Suprapubic skin (tissue), 4 donors: Measurements from ENCODE around the gene GALNT9. TPM values are rescaled to one million over a fixed set of nuclear protein-coding genes. Genes with fewer than 3 reads are reported as not detected.
"Not testable (repeated sequence)": the region's sequence is repeated elsewhere in the genome, so short reads cannot be mapped to it uniquely, and the experiment has no call there.

ENCODE experiments used
- DNase-seq, 2 donors: peaks; one replicate each; pipeline ENCODE4 v3.0.0-alpha.2; 2019; ENCODE audit warnings: low spot score in 2 of 2
- H3K27ac ChIP-seq: fragments of 200-600 bp; sonication (generic); one replicate; pipeline ENCODE4 v1.5.1; 2019
- H3K27me3 ChIP-seq: fragments of 200-600 bp; sonication (generic); one replicate; pipeline ENCODE4 v1.5.1; 2019
- H3K36me3 ChIP-seq: fragments of 200-600 bp; sonication (generic); one replicate; pipeline ENCODE4 v1.5.1; 2019
- H3K4me1 ChIP-seq: fragments of 200-600 bp; sonication (generic); one replicate; pipeline ENCODE4 v1.5.1; 2019
- H3K4me3 ChIP-seq: fragments of 200-600 bp; sonication (generic); one replicate; pipeline ENCODE4 v1.5.1; 2019; ENCODE audit warnings: mild to moderate bottlenecking
- H3K9me3 ChIP-seq: fragments of 200-600 bp; sonication (generic); one replicate; pipeline ENCODE4 v1.5.1; 2019
- EP300 ChIP-seq: sonication (generic); formaldehyde crosslinking; IDR thresholded peaks from one replicate; pipeline ENCODE4 v1.6.1; 2017; ENCODE audit warnings: antibody characterized with exemption
- POLR2A ChIP-seq, 2 donors: fragments of 450-650 bp; IDR thresholded peaks; one replicate each; pipeline ENCODE4 v1.6.1; 2017; ENCODE audit warnings: antibody characterized with exemption in 2 of 2, mild to moderate bottlenecking in 2 of 2, moderate library complexity in 2 of 2
- POLR2AphosphoS5 ChIP-seq, 3 donors: sonication (generic); formaldehyde crosslinking; IDR thresholded peaks; one replicate each; pipeline ENCODE4 v1.6.1; 2017; ENCODE audit warnings: antibody characterized with exemption in 3 of 3
- WGBS: methylation state at CpG from one replicate; pipeline ENCODE4 v1.1.5; 2018; 5-methylcytosine and 5-hydroxymethylcytosine counted together
- total RNA-seq, 4 donors: library from RNA; depleted of rRNA; stranded (reverse); fragments of >200 nt; gene quantifications; one replicate each; pipeline ENCODE4 v1.1.0, GENCODE V29; 2016
- TF ChIP-seq, protein P1 (sequence below), 2 donors: fragments of 200-600 bp in 1 of 2; fragments of 450-650 bp in 1 of 2; sonication (generic) in 1 of 2; IDR thresholded peaks; one replicate each; pipeline ENCODE4 v1.5.1; 2016 to 2019; ENCODE audit warnings: antibody characterized with exemption in 2 of 2, mild to moderate bottlenecking in 1 of 2, moderate library complexity in 1 of 2

GALNT9 gene
- total RNA-seq, 4 donors from 2014 or later, result not detected

DNA sequence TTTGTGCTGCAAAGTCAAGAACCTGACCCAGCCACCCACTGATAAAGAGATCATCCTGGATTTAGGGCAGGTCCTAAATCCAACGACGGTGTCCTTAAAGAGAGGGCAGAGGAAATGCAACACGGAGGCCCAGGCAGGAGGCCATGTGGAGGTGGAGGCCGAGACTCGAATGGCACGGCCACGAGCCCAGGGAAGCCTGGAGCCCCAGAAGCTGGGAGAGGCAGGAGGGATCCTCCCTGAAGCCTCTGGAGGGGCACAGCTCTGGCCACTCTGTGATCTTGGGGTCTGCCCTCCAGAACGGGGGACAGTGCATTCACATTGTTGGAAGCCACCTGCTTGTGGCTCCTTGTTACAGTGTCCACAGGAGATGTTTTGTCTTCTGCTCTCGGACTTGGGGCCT, 63.0 kb downstream of the GALNT9 start:
- H3K36me3 ChIP-seq, result no peaks in the 10 kb centered on the region
- 85% methylated on average over 8 of the region's 9 CpGs for WGBS
- H3K27me3 ChIP-seq, result peaks cover 77% of the 10 kb centered on the region
- H3K27ac ChIP-seq, result no peak overlapping the region
- no peak overlapping the region for H3K4me3 ChIP-seq
- no peaks in the 10 kb centered on the region for H3K9me3 ChIP-seq
- H3K4me1 ChIP-seq, result no peaks in the 10 kb centered on the region
- DNase-seq, result no peak
- TF ChIP-seq POLR2A (IDR thresholded peaks at IDR 0.05) (no peak), EP300 (no peak), POLR2AphosphoS5 (IDR thresholded peaks at IDR 0.05) (no peak)
- TF ChIP-seq, protein P1, sequence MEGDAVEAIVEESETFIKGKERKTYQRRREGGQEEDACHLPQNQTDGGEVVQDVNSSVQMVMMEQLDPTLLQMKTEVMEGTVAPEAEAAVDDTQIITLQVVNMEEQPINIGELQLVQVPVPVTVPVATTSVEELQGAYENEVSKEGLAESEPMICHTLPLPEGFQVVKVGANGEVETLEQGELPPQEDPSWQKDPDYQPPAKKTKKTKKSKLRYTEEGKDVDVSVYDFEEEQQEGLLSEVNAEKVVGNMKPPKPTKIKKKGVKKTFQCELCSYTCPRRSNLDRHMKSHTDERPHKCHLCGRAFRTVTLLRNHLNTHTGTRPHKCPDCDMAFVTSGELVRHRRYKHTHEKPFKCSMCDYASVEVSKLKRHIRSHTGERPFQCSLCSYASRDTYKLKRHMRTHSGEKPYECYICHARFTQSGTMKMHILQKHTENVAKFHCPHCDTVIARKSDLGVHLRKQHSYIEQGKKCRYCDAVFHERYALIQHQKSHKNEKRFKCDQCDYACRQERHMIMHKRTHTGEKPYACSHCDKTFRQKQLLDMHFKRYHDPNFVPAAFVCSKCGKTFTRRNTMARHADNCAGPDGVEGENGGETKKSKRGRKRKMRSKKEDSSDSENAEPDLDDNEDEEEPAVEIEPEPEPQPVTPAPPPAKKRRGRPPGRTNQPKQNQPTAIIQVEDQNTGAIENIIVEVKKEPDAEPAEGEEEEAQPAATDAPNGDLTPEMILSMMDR (IDR thresholded peaks at IDR 0.05), result no peak

DNA sequence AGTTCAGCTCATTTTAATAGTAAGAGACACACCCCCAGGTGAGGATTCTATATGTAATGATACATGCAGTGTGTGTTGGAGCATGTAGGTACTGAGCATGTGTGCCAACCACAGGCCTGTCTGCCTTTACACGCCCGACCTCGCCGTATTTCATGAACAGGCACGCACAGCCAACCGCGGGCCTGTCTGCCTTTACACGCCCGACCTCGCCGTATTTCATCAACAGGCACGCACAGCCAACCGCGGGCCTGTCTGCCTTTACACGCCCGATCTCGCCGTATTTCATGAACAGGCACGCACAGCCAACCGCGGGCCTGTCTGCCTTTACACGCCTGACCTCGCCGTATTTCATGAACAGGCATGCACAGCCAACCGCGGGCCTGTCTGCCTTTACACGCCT, 63.6 kb downstream of the GALNT9 start:
- H3K27ac ChIP-seq, H3K9me3 ChIP-seq, DNase-seq, H3K4me1 ChIP-seq, H3K4me3 ChIP-seq, H3K36me3 ChIP-seq: not testable (repeated sequence)
- H3K27me3 ChIP-seq, result peaks cover 77% of the 10 kb centered on the region
- 75% methylated on average over 27 of the region's 27 CpGs for WGBS

DNA sequence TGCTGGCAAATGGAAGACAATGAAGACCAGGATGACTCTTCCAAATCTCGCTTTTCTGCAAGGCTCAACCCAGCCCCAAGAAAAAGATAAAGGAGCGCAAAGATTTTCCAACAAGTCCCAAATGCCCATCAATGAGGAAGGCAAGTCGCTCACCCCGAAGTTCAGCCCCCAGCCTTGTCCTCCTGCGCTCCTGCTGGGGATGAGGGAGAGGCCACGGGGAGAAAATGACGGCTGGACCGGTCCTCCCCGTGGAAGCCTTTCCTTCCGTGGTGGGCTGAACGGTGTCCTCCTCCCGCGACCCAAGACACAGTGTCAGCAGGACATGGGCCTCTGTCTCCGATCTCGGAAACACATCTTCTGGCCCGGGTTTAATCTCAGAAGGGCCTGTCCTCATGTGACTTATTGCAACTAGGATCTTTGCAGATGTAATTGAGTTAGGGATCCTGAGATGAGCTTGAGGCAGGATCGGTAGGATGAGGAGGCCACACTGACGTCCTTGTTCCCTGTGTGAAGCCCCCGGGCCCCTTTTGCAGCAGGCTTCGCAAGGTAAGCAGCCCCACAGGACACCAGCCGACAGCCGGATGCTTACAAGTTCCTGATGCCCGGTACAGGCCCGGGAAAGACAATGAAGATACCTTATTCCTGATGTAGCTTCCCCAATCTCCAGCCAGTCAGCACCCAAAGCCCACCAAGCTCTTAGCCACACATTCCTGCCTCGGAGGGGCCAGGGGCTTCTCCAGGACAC, 64.2 kb downstream of the GALNT9 start:
- peaks cover 77% of the 10 kb centered on the region for H3K27me3 ChIP-seq
- WGBS, result 89% methylated on average over 13 of the region's 25 CpGs
- no peaks in the 10 kb centered on the region for H3K36me3 ChIP-seq
- no peak overlapping the region for H3K27ac ChIP-seq
- no peak for TF ChIP-seq POLR2AphosphoS5 (IDR thresholded peaks at IDR 0.05)
- TF ChIP-seq, protein P1 (IDR thresholded peaks at IDR 0.05), result no peak
- TF ChIP-seq POLR2A (IDR thresholded peaks at IDR 0.05), result no peak
- TF ChIP-seq EP300, result no peak
- no peak for DNase-seq
- H3K9me3 ChIP-seq, result no peaks in the 10 kb centered on the region
- no peak overlapping the region for H3K4me3 ChIP-seq
- H3K4me1 ChIP-seq, result no peaks in the 10 kb centered on the region

DNA sequence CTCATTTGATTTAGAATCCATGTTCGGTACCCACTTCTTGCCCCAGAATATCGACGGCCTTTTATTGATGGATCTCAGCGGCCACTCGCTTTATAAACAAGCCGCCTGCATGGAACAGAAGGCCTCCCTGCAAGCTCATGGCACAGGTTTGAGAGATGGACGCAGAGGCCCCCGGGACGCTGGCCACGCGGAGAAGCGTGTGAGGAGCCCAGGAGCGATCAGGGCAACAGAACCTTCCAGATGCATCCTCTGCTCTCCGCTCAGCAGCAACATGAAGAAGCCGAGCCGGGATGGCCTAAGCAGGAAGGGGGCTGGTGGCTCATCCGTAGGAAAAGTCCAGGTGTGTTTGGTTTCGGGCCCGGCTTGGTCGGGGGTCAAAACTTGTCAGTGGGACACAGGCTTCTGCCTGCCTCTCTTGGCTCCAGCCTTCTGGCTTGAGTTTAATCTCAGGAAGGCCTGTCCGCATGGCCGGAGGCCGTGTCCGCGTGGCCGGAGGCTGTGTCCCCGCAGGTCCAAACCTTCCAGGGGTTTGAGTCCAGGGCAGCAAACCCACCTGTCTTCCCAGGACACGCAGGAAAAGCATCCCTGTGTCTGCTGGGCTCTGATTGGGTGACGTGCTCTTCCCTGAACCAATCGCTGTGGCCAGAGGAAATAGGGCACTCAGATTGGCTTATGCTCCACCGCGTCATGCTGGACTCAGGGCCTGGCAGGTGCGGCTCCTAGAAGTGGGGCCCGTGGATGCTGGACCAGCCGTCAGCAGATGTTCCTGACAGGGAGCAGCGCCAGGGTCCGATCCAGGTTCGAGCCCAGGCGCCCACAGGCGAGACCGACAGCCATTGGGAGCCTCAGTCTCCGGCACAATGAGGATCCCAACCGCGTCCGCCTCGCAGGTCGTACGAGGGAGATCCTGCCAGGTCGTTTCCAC, 65.0 kb downstream of the GALNT9 start:
- no peak for DNase-seq
- Histone ChIP-seq H3K27ac (no peak overlapping the region), H3K4me3 (no peak overlapping the region), H3K36me3 (no peaks in the 10 kb centered on the region), H3K9me3 (no peaks in the 10 kb centered on the region), H3K4me1 (no peaks in the 10 kb centered on the region), H3K27me3 (peaks cover 80% of the 10 kb centered on the region)
- WGBS, result 80% methylated on average over 35 of the region's 49 CpGs
- TF ChIP-seq POLR2AphosphoS5 (IDR thresholded peaks at IDR 0.05), result no peak
- TF ChIP-seq POLR2A (IDR thresholded peaks at IDR 0.05), result no peak
- no peak for TF ChIP-seq EP300
- TF ChIP-seq, protein P1 (IDR thresholded peaks at IDR 0.05), result no peak

DNA sequence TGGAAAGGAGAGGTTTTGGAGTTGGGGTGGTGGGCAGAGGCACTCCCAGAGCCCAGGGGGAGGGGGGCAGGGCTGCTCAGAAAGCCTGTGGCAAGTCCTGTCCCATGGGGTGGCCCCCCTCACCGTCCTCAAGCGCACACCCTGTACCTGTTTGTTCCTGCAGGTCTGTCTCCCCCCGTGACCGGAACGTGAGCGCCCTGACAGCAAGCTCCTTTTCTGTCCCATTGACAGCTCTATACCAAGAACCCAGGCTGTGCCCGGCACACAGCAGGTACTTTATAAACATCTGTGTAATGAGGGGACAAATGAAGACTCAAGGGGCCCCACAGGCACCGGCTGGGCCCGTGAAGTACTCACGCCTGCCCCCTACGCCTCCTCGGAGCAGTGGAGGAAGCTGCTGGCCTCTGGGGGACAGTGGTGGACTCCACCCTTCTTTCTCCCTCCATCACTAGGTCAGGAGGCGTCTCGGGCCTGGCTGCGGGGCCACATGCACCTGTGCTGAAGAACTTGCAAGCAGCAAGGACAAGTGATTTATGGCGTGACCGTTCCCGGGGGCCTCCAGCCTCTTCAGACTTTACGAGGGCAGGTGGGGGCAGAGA, 65.8 kb downstream of the GALNT9 start:
- no peak overlapping the region for H3K4me3 ChIP-seq
- H3K27me3 ChIP-seq, result peaks cover 78% of the 10 kb centered on the region
- no peak overlapping the region for H3K27ac ChIP-seq
- H3K9me3 ChIP-seq, result no peaks in the 10 kb centered on the region
- no peaks in the 10 kb centered on the region for H3K36me3 ChIP-seq
- TF ChIP-seq, protein P1 (IDR thresholded peaks at IDR 0.05), result no peak
- TF ChIP-seq EP300 (no peak), POLR2AphosphoS5 (IDR thresholded peaks at IDR 0.05) (no peak), POLR2A (IDR thresholded peaks at IDR 0.05) (no peak)
- 51% methylated on average over 12 of the region's 19 CpGs for WGBS
- no peak for DNase-seq
- H3K4me1 ChIP-seq, result no peaks in the 10 kb centered on the region
